Measurements from ENCODE around the gene EGFL7. TPM values are rescaled to one million over a fixed set of nuclear protein-coding genes. Genes with fewer than 3 reads are reported as not detected.
A peak's percentile ranks its signal among the peaks of the same experiment; 100 is the strongest.

Gene EGFL7
- total and polyA plus RNA-seq, 10 donors = 132 to 522 (median 187) TPM

GRCh38 chr9:136629001-136629878, 33.5 kb upstream of the EGFL7 start:
- H3K9me3 ChIP-seq = no peaks in the 10 kb centered on the region
- H3K36me3 ChIP-seq = no peaks in the 10 kb centered on the region
- peaks cover 21 to 77% (median 54%) of the 10 kb centered on the region in 6 donors for H3K4me1 ChIP-seq
- TF ChIP-seq POLR2AphosphoS5 (IDR thresholded peaks at IDR 0.05) = no peak
- no peak for TF ChIP-seq CTCF (IDR thresholded peaks at IDR 0.05 in 8 of 11, conservative IDR thresholded peaks at IDR 0.05 in 3 of 11)
- TF ChIP-seq POLR2A (IDR thresholded peaks at IDR 0.05) = no peak
- H3K4me3 ChIP-seq = no peak overlapping the region
- intact Hi-C loops (cut with DNase I; ENCODE audit: low total_unique reads) = no loop called here
- no peak overlapping the region for H3K27ac ChIP-seq
- H3K27me3 ChIP-seq (replicated peaks in 1 of 7) = peaks cover 0 to 67% (median 4%) of the 10 kb centered on the region in 7 donors
- 65 to 74% (median 67%) methylated on average over 12 to 22 of the region's 22 CpGs for WGBS, 5 donors
- peak; percentile 74 for DNase-seq

- WGBS, 5 donors = 33 to 42% (median 37%) methylated on average over 13 to 19 of the region's 19 CpGs
- TF ChIP-seq POLR2AphosphoS5 (IDR thresholded peaks at IDR 0.05) (peak; percentile 18 to 51 (median 28)), POLR2A (IDR thresholded peaks at IDR 0.05) (no peak), CTCF (IDR thresholded peaks at IDR 0.05 in 8 of 11, conservative IDR thresholded peaks at IDR 0.05 in 3 of 11) (peak; percentile 41 to 79 (median 71))
These were observed 32.6 kb upstream of the EGFL7 start for GRCh38 chr9:136629879-136630661.

GRCh38 chr9:136630662-136630992, 32.1 kb upstream of the EGFL7 start:
- WGBS, 5 donors = 56 to 80% (median 71%) methylated on average over 12 of the region's 12 CpGs

More at GRCh38 chr9:136629879-136630661, 32.6 kb upstream of the EGFL7 start:
- H3K4me3 ChIP-seq = no peak overlapping the region
- H3K36me3 ChIP-seq = no peaks in the 10 kb centered on the region
- peaks cover 0 to 59% (median 4%) of the 10 kb centered on the region in 7 donors for H3K27me3 ChIP-seq (replicated peaks in 1 of 7)
- no peak overlapping the region for H3K27ac ChIP-seq
- H3K4me1 ChIP-seq = peaks cover 14 to 72% (median 47%) of the 10 kb centered on the region in 6 donors
- no peaks in the 10 kb centered on the region for H3K9me3 ChIP-seq
- peak; percentile 93 for DNase-seq
- intact Hi-C loops (cut with DNase I; ENCODE audit: low total_unique reads) = loop anchor here (2.0 kb wide), 1 partner anchor 141 kb away; no protein-coding TSS in a partner anchor

More at GRCh38 chr9:136630662-136630992, 32.1 kb upstream of the EGFL7 start:
- intact Hi-C loops (cut with DNase I; ENCODE audit: low total_unique reads) = loop anchor here (2.0 kb wide), 1 partner anchor 142 kb away; no protein-coding TSS in a partner anchor
- H3K27ac ChIP-seq = no peak overlapping the region
- H3K4me1 ChIP-seq = peaks cover 8 to 71% (median 44%) of the 10 kb centered on the region in 6 donors
- H3K9me3 ChIP-seq = no peaks in the 10 kb centered on the region
- peaks cover 0 to 57% (median 4%) of the 10 kb centered on the region in 7 donors for H3K27me3 ChIP-seq (replicated peaks in 1 of 7)
- no peak overlapping the region for H3K4me3 ChIP-seq
- TF ChIP-seq POLR2AphosphoS5 (IDR thresholded peaks at IDR 0.05) (no peak), CTCF (IDR thresholded peaks at IDR 0.05 in 8 of 11, conservative IDR thresholded peaks at IDR 0.05 in 3 of 11) (peak in 3 of 11 experiments; percentile 4 to 22 (median 18))
- no peak for DNase-seq
- H3K36me3 ChIP-seq = no peaks in the 10 kb centered on the region
